H9 (cell line): ENCODE results near the gene MSMO1. TPM values are rescaled to one million over a fixed set of nuclear protein-coding genes. Genes with fewer than 3 reads are reported as not detected.

Experiments
- DNase-seq: peaks from one replicate; pipeline ENCODE4 v3.0.0-alpha.2; 2017
- H2AFZ ChIP-seq: one replicate; pipeline ENCODE4 v1.6.1; 2013; ENCODE audit warnings: mild to moderate bottlenecking, low read length, control low read depth, moderate library complexity
- H2AK5ac ChIP-seq: 2 replicates; pipeline ENCODE4 v1.6.1; 2013; ENCODE audit warnings: low read length, control low read depth, mixed read lengths; ENCODE audit not compliant: insufficient read length
- H2BK120ac ChIP-seq: one replicate; pipeline ENCODE4 v1.6.1; 2013; ENCODE audit warnings: low read depth, mild to moderate bottlenecking, low read length, control low read depth, inconsistent platforms; ENCODE audit not compliant: poor library complexity, severe bottlenecking
- H2BK12ac ChIP-seq: 2 replicates; pipeline ENCODE4 v1.6.1; 2013; ENCODE audit warnings: low read length, control low read depth, mixed read lengths, low read depth; ENCODE audit not compliant: insufficient read length
- H2BK15ac ChIP-seq: 2 replicates; pipeline ENCODE4 v1.6.1; 2013; ENCODE audit warnings: low read depth, low read length, control low read depth
- H2BK20ac ChIP-seq: one replicate; pipeline ENCODE4 v1.6.1; 2013; ENCODE audit warnings: low read depth, mild to moderate bottlenecking, low read length, control low read depth, inconsistent platforms; ENCODE audit not compliant: poor library complexity, severe bottlenecking
- H2BK5ac ChIP-seq: 2 replicates; pipeline ENCODE4 v1.6.1; 2013; ENCODE audit warnings: low read length, control low read depth, mixed read lengths; ENCODE audit not compliant: insufficient read length
- H3K14ac ChIP-seq: 2 replicates; pipeline ENCODE4 v1.6.1; 2013; ENCODE audit warnings: low read length, control low read depth; ENCODE audit not compliant: insufficient read depth
- H3K18ac ChIP-seq: 2 replicates; pipeline ENCODE4 v1.6.1; 2013; ENCODE audit warnings: low read depth, mild to moderate bottlenecking, mixed read lengths, low read length, control low read depth; ENCODE audit not compliant: insufficient read length
- H3K23ac ChIP-seq: 2 replicates; pipeline ENCODE4 v1.6.1; 2013; ENCODE audit warnings: low read length, control low read depth, mixed read lengths, low read depth; ENCODE audit not compliant: insufficient read length
- H3K23me2 ChIP-seq: 2 replicates; pipeline ENCODE4 v1.6.1; 2013; ENCODE audit warnings: low read depth, mild to moderate bottlenecking, mixed read lengths, low read length, control low read depth; ENCODE audit not compliant: insufficient read length, poor library complexity, severe bottlenecking
- H3K27ac ChIP-seq: 2 replicates; pipeline ENCODE4 v1.5.1; 2013; ENCODE audit warnings: low read length, control low read depth, mixed read lengths, low read depth; ENCODE audit not compliant: insufficient read length
- H3K27me3 ChIP-seq: 2 replicates; pipeline ENCODE4 v1.6.1; 2013; ENCODE audit warnings: low read length, control low read depth, inconsistent platforms; ENCODE audit not compliant: insufficient read depth
- H3K4ac ChIP-seq: 2 replicates; pipeline ENCODE4 v1.6.1; 2013; ENCODE audit warnings: low read depth, mild to moderate bottlenecking, control low read depth, inconsistent platforms, low read length, moderate library complexity
- H3K4me1 ChIP-seq: 2 replicates; pipeline ENCODE4 v1.6.1; 2013; ENCODE audit warnings: low read length, control low read depth, inconsistent platforms; ENCODE audit not compliant: insufficient read depth
- H3K4me2 ChIP-seq: 2 replicates; pipeline ENCODE4 v1.6.1; 2013; ENCODE audit warnings: low read length, control low read depth, mixed read lengths; ENCODE audit not compliant: insufficient read length, insufficient read depth
- H3K56ac ChIP-seq: 2 replicates; pipeline ENCODE4 v1.6.1; 2013; ENCODE audit warnings: low read depth, mild to moderate bottlenecking, mixed read lengths, low read length, control low read depth; ENCODE audit not compliant: insufficient read length
- H3K79me1 ChIP-seq: 2 replicates; pipeline ENCODE4 v1.6.1; 2013; ENCODE audit warnings: low read depth, mild to moderate bottlenecking, moderate library complexity, low read length, control low read depth, inconsistent platforms; ENCODE audit not compliant: insufficient read depth, poor library complexity, severe bottlenecking
- H3K79me2 ChIP-seq: 2 replicates; pipeline ENCODE4 v1.6.1; 2013; ENCODE audit warnings: low read length, control low read depth, inconsistent platforms; ENCODE audit not compliant: insufficient read depth
- H3K9ac ChIP-seq: 2 replicates; pipeline ENCODE4 v1.6.1; 2013; ENCODE audit warnings: low read length, control low read depth, mixed read lengths; ENCODE audit not compliant: insufficient read length; ENCODE audit errors: extremely low read depth
- H3K9me3 ChIP-seq: one replicate; pipeline ENCODE4 v1.6.1; 2013; ENCODE audit warnings: low read depth, low read length, inconsistent platforms; ENCODE audit not compliant: control insufficient read depth
- H3T11ph ChIP-seq: one replicate; pipeline ENCODE4 v1.6.1; 2013; ENCODE audit warnings: mild to moderate bottlenecking, low read length, control low read depth, inconsistent platforms
- H4K20me1 ChIP-seq: one replicate; pipeline ENCODE4 v1.6.1; 2013; ENCODE audit not compliant: control insufficient read depth, insufficient read length, insufficient read depth
- H4K5ac ChIP-seq: 2 replicates; pipeline ENCODE4 v1.6.1; 2013; ENCODE audit warnings: low read depth, mild to moderate bottlenecking, mixed read lengths, low read length, control low read depth; ENCODE audit not compliant: insufficient read length
- H4K8ac ChIP-seq: replicated peaks from 2 replicates; pipeline ENCODE4 v1.6.1; 2013; ENCODE audit warnings: low read length, control low read depth, mixed read lengths, low read depth; ENCODE audit not compliant: insufficient read length
- H4K91ac ChIP-seq: 2 replicates; pipeline ENCODE4 v1.6.1; 2013; ENCODE audit warnings: low read depth, mild to moderate bottlenecking, moderate library complexity, mixed read lengths, low read length, control low read depth; ENCODE audit not compliant: insufficient read length
- H3K27ac Mint-ChIP-seq, 3 experiments: 2 replicates in 2 of 3; 3 replicates in 1 of 3; pipeline ENCODE4 v1.8.0; 2020 to 2021; ENCODE audit warnings: mixed read lengths in 3 of 3, mild to moderate bottlenecking in 1 of 3, moderate library complexity in 1 of 3
- H3K27me3 Mint-ChIP-seq: 2 replicates; pipeline ENCODE4 v1.8.0; 2021; ENCODE audit warnings: low read depth, mild to moderate bottlenecking, moderate library complexity, mixed read lengths
- H3K36me3 Mint-ChIP-seq, 3 experiments: 2 replicates in 2 of 3; 3 replicates in 1 of 3; pipeline ENCODE4 v1.8.0; 2020 to 2021; ENCODE audit warnings: low read depth in 3 of 3, mixed read lengths in 3 of 3; ENCODE audit not compliant: insufficient read depth in 1 of 3
- H3K4me1 Mint-ChIP-seq, 2 experiments: 2 replicates each; pipeline ENCODE4 v1.8.0; 2020; ENCODE audit warnings: mixed read lengths in 2 of 2
- H3K4me3 Mint-ChIP-seq, 2 experiments: 2 replicates in 1 of 2; 3 replicates in 1 of 2; pipeline ENCODE4 v1.8.0; 2020 to 2021; ENCODE audit warnings: mild to moderate bottlenecking in 2 of 2, mixed read lengths in 2 of 2, moderate library complexity in 1 of 2
- H3K9me3 Mint-ChIP-seq, 2 experiments: 2 replicates in 1 of 2; 3 replicates in 1 of 2; pipeline ENCODE4 v1.8.0; 2020; ENCODE audit warnings: mild to moderate bottlenecking in 2 of 2, mixed read lengths in 2 of 2, moderate library complexity in 1 of 2
- CTCF ChIP-seq: fragments of 200-600 bp; sonication (generic); conservative IDR thresholded peaks from 3 replicates; pipeline ENCODE4 v1.8.0; 2021; ENCODE audit warnings: antibody characterized with exemption, mild to moderate bottlenecking
- WGBS: extraction: QIAGEN DNeasy Blood & Tissue Kit; methylation state at CpG from one replicate; pipeline ENCODE4 v1.1.7; 2013; ENCODE audit warnings: missing lambda C conversion rate, low lambda C conversion rate, mixed read lengths; ENCODE audit not compliant: insufficient read length; ENCODE audit errors: extremely low coverage; 5-methylcytosine and 5-hydroxymethylcytosine counted together
- total RNA-seq: library from RNA; stranded (reverse); gene quantifications from 2 replicates; pipeline ENCODE4 v1.2.1, GENCODE V29; 2021

Gene MSMO1
- total RNA-seq, 1 experiment from 2014 or later, result 79.3 TPM

- Histone ChIP-seq H3K4me2 (no peak overlapping the region), H3K4ac (no peak overlapping the region), H3K27me3 (no peaks in the 10 kb centered on the region), H3K23me2 (peaks cover 8% of the 10 kb centered on the region), H3K23ac (no peak overlapping the region), H3K79me2 (peaks cover 18% of the 10 kb centered on the region), H3K56ac (no peak overlapping the region), H4K20me1 (no peaks in the 10 kb centered on the region), H3K27ac (no peak overlapping the region), H2BK12ac (no peak overlapping the region), H2AK5ac (peak overlapping the region; percentile 92), H3K14ac (no peak overlapping the region), H4K8ac (no peak overlapping the region), H2BK15ac (no peak overlapping the region), H3K4me1 (no peaks in the 10 kb centered on the region; the same call in 1 of the 2 replicates), H3T11ph (no peak overlapping the region), H4K5ac (no peak overlapping the region), H2BK20ac (no peak overlapping the region), H2BK5ac (no peak overlapping the region), H2AFZ (no peak overlapping the region), H3K9me3 (no peaks in the 10 kb centered on the region), H4K91ac (no peak overlapping the region), H2BK120ac (no peak overlapping the region), H3K79me1 (no peaks in the 10 kb centered on the region), H3K18ac (no peak overlapping the region), H3K9ac (no peak overlapping the region)
- H3K36me3 Mint-ChIP-seq, result no peaks in the 10 kb centered on the region
- no peak; the same call in 2 of the 3 replicates for TF ChIP-seq CTCF
- H3K4me3 Mint-ChIP-seq, result no peak overlapping the region
- no peak for DNase-seq
- H3K9me3 Mint-ChIP-seq, result no peaks in the 10 kb centered on the region; a peak in 1 of 5 replicates
- no peaks in the 10 kb centered on the region for H3K27me3 Mint-ChIP-seq
- peak overlapping the region; percentile 54 to 93 (median 86); a peak in 6 of 7 replicates for H3K27ac Mint-ChIP-seq
- H3K4me1 Mint-ChIP-seq, result peaks cover 16 to 21% of the 10 kb centered on the region in 2 experiments
- WGBS, result no CpG with 5 or more reads among the region's 7 CpGs
Measured at GRCh38 chr4:165324236-165324917, 3.1 kb upstream of the MSMO1 start.
